Activated CD8-positive, alpha-beta memory T cell treated with anti-CD3 and anti-CD28 coated beads, Interleukin-2, amount 50 U/mL, for 48 hours (primary cell): Measurements from ENCODE around the gene TMEM245.
A peak's percentile ranks its signal among the peaks of the same experiment; 100 is the strongest.

Experiments
- DNase-seq: peaks from one replicate; pipeline ENCODE4 v3.0.0-alpha.2; 2020

TMEM245 gene

DNA sequence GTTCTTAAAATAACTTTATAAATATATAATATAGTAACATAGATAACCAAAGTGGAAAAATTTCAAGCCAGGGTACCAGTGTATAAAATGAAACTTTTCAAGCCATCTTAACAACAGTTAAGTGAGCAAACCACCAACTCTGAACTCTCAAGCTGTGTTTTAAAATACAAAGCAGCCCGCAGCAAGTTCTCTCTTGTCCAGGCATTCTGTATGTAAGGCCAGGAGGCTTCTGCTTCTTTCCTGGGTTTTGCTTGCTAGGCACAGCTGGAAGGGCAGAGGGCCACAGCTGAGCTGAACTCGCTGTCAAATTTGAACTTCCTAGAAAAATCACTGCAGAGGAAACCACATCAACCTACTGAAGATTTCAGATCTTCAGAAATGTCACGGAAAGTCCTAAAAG, 99.6 kb downstream of the TMEM245 start:
- DNase-seq = no peak

DNA sequence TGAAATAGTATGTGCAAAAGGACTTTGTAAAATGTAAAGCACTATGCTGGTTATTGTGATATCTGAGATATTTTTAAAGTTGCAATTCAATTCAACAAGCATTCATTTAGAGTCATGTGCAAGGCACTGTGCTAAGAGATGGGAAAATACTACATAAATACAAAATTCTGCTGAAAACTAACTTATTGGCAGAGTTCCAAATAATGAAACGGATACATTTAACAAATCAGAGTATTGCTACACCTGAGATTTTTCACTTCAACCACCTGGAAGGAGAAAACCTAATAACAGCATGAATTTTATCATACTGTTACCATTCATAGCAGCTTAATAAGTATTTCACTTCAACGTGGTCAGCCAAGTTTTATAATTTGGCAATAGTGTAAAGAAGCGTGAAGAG, 100.3 kb downstream of the TMEM245 start:
- no peak for DNase-seq

DNA sequence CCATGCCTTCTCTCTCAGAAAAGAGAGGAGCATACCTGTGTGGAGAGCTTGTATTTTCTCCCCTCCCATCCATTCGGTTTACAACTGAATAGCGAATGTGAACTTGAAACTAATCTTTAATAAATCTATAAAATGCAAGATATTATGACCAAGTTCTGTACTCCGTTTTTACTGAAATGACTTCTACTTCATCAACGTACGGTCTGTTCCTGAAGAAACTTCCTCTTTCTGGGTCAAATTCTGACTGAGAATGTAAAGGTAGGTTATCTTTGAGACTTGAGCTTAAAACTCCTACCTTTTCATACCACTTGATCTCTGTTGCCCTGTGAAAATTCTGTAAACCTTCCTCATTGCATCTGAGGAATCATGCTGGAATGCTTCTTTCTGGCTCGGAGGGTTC, 102.3 kb downstream of the TMEM245 start:
- DNase-seq = no peak

DNA sequence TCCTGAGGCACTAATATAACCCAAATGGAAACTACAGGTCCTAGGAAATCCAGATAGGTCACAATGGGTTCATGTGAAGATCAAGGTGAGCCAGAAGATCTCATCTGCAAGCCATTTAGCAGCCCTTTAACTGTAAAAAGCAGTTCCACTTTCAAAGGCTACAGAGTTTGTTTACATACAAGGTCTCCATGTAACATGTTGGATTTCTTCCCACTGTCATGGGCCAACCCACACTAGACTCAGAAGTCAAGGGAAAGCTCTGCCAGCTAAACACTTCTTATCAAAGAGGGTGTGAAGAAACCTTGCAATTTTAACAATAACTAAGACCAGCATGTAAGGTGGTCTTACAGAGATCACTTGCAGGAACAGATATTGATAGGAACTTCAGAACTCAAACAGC, 102.7 kb downstream of the TMEM245 start:
- DNase-seq = no peak

DNA sequence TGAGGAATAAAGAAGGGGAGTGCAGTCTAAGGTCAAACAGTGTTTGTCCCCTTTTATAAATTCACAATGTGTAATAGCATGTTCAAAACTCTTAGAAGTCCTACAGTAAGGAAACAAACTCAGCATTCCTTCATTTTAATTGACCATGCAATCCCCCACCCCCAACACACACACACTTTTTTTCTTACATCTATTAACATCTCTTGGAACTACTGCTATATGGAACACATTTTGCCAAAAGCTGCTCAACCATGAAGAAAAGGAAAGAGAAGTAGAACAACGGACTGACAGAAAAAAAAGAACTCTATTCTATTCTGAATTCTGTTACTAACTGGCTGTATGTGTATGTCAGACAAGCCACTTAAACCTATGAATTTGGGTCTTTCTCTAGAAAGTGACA, 103.6 kb downstream of the TMEM245 start:
- no peak for DNase-seq

DNA sequence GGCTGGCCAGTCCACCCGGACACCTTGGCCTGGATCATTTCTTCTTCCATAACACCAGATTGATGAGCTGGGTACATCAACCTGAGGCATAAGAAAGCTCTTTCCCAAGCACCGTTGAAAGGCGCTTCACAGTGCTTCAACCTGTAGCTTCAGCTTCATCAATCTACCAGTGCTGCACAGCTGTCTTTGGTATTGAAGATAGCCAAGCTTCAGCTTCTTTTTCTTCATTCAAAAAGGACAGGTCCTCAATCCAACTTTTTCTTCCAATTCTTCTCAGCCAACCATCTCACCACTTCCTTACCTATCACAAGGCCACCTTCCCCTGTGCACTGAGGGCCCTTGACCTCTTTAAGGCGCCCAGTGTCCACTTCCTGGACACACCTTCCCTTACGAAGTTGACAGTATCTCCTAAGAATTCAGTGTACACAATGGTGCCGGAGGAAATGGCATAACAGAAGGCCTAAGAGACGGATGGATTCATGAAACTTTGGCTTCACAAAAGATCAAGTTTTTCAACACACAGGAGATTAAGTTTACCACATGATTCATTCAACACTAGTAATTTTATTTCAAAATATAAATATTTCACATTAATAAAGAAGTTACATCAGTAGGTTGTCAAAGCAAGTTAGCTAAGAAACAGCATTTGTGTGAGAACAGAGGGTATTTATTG, 105.0 kb downstream of the TMEM245 start:
- no peak for DNase-seq

DNA sequence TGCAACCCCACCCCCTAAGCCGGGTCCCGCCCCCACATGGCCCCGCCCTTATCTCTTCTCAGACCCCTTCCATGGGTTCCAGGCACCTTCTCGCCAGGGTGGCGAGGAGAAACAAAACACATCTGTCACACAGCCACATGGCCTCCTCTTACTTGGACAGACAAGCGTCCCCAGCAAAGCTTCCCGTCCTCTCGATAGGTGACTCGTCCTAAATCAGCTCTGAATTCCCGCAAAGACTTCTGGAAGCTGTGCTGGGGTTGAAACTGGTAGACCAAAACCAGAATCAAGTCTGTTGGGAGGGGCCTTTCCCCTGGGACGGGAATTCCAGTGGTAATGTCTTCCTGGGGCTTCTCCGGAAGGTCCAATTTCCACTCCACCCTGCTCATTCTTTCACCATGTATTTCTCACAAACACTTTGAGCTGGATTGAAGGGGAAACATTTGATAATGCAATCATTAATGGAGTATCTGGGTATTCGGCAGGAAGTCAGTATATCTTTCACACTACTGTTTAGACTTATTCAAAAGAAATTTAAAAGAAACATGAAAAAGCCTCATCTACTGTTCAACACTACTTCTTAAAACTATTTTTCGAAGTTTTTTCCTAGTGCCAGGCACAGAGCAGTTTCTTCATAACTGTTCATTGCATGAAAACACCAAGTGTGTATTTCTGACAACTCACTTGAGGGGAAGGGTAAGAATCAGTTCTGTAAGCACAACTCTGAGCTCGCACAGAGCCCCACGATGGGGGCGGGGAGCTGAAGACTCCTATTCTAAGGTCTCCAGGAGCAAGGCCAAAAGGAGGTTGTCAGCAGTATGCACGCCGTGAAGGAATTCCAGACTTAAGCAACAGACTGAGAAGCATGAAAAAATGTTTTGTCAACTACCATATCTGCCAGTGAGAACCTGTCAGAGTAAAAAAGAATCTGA, 105.8 kb downstream of the TMEM245 start:
- DNase-seq = no peak

DNA sequence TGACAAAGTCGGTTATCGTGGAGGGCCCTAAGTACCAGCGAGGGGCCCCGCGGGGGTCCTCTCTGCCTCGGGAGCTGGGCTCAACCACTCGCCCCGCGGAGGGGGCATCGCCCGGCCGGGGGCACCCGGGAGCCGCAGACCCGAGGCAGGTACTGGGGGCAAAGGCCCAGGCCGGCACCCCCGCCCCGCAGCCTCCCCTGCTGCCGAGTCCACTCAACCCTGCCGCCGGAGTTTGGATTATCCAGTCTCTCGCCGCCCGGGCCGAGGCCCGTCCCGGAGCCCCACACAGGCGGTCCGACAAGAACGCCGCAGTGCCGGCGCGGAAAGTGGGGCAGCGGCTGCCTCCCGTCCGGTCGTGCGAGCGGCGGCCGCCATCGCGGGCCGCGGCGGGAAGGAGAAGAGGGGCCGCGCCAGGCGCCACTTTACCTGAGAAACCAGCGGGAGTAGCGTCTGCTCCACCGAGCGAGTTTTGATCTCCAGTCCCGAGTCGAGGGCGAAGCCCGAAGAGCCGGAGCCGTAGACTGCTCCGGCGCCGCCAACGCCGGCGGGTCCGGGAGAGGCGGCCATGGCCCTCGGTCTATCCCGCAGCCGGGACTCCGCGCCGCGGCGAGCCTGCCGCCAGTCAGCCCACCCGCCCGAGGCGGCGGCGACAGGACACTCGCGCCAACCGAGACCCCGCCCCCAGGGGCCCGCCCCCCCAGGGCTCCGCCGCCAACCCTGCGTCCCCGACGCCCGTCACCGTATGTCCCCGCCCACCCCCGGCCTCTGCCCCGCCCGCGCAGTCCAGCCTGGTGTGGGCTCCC, 106.7 kb downstream of the TMEM245 start, which contains the start of gene CTNNAL1:
TSS of gene CTNNAL1 (minus strand) at position 624 of the 803 bp plus-strand sequence. CDS start at position 567, 57 bp downstream.
- DNase-seq = peak; percentile 90

DNA sequence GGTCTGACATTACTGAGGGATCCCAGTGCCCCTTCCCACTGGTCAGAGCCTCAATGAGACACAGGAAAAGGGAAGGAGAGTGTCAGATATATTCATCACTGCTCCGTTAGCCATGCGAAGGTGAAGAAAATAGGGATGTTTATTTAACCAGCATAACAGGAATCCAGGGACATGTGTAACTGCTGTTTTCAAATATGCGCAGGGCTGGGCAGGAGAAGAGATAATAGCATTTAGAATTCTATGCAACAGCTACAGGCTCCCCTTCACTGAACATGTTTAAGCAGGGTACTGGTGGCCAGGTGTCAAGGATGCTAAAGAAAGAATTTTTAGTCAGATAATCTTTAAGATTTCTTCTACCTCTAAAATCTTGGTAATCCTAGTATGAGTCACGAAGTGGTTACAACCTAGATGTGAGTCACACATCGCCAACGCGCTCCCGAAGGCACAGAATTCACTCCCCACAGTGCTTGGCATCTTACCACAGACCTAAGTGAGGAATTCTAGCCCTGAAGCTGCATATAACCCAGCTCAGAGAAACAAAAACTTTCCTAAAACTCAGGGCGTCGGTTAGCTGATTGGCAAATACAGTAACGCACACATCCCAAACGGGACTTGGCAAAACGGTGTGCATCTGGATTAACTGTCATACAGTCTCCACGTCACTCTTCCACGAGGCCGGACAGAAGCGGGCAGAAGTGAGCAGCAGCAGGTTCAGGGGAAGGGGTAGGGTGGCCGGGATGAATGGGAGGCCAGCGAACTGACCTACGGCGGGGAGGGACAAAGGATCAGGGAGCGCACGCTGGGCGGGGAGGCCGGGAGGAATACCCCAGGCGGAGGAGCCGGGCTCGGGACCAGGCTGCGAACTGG, 107.5 kb downstream of the TMEM245 start:
- peak; percentile 69 for DNase-seq

DNA sequence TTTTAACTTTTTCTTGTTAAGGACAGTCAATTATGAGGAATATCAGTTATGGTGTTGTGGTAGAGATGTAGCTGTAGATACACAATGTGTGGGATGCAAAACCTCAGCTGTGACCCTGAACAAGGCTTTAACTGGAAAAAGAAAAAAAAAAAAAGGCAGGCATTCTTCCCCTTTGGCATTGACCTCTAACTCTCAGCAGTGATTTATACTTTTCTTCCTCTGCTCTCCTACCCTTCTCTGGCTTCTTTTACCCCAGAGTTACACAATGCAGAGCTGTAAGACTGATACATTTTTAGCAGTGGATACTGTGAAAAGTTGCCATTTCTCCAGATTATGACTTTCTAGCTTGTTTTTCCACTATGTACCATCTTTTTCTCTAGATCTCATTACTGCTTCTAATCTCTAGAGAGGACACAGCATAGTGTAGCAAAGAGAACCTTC, 108.5 kb downstream of the TMEM245 start:
- DNase-seq = no peak

DNA sequence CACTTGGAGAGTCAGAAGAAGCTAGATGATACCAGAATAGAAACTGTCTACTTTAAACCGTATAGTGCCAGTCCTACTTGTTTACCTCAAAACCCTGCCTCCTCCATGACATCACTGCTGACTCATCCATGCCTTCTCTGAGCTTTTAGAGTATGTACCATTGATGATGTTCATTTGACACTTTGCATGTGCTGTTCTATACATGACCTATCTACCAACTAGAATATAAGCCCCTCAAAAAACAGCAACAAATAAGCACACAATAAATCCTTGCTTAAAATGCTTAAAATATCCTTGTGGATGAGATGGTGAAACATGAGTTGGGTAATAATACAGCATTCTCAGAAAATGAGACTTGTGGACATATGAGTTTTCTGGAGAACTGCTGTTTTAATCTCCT, 109.0 kb downstream of the TMEM245 start:
- peak; percentile 66 for DNase-seq

DNA sequence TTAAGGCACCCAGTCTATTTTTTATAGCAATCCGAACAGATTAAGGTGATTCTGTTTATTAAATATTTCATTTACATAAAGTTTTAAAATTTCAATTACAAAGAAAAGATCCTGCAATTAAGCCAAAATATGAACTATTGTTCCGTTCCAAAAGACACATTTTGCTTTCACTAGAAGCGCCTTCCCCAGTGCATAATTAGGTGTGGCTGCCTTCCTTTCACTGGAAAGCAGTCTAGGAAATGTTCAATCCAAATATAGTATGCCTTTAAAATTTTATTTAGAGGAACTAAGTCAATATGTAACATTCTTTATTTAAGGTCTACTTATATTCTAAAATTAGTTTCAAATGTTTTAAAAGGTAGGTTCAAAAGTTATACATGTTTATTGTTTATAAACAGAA, 114.1 kb downstream of the TMEM245 start:
- no peak for DNase-seq

DNA sequence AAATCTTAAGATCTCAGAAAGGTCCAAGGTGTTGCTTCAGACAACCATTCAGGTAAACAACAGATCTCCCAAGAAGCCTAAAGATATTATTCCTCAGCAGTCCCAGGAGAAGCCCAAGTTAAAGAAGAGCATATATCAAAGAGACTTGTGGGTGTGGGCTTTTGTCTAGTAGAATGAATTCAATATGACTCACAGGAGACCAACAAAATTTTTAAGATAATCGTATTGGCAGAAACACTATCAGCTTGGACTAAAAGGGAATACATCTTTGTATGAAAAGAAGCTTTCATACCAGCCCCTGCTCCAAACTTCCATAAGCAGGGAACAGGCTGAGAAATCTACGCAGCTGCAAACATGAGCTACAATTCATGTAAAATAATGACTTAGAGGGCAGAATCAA, 116.6 kb downstream of the TMEM245 start:
- no peak for DNase-seq

DNA sequence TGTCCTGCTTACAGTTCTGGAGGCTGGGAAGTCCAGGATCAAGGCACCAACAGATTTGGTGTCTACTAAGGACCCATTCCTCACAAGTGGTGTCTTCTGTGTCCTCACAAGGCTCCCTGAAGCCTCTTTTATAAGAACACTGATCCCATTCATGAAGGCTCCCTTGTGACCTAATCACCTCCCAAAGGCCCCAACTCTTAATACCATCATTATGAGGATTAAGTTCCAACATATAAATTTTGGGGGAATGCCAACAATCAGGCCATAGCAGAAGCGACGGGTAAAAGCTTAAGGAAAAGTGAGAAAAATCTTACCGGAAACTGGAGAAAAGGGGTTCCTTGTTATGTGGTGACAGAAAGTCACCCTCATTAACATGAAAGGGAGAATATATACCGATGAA, 117.6 kb downstream of the TMEM245 start:
- no peak for DNase-seq

DNA sequence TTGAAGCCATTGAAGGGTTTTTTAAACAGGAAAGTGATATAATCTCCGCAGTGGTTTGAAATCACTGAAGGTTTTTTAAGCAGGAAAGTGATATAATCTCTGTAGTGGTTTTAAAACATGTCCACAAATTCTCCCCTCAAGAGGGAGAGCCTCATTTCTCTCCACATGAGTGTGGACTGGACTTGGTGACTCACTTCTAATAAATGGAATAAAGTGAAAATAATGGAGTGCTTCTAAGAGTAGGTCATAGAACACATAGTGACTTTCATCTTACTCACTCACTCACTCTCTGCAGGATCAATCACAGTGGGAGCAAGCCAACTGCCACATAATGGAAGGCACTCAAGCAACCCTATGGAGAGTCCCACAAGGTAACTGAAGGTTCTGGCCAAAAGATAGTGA, 118.5 kb downstream of the TMEM245 start:
- no peak for DNase-seq

DNA sequence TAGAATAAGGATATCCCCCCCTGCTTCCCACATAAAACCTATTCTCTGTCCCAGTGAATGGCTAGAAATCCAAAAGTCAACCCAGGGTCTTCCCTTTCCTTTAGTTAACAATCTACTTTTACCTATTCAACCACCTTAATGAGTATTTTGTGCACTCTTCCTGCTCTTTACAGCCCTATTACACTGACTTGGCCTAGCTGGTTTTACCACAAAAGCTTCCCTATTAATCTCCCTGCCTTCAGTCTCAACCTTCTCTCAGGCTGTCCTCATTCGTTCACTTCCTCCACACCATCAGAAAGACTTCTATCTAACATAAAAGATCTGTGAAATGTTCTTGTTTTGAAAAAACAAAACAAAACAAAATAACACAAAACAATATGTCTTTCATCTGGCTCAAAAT, 122.6 kb downstream of the TMEM245 start:
- no peak for DNase-seq

DNA sequence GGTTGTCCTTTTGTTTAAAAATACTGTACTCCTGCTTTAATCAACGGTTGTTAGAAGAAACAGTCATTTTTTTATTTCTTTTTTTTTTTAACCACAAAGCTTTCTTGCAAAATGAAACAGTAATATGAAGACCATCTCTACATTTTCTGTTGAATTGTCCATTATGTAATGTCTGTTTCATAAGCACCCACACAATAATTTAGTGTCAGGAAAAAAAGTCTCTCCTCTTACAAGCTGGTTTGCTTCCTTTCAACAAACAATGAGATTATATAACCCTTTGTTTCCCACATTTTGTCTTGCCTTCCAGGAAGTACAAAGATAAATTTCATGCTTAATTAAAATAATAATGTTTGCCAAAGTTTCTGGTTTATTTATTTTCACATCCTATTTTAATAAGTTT, 123.1 kb downstream of the TMEM245 start:
- no peak for DNase-seq

DNA sequence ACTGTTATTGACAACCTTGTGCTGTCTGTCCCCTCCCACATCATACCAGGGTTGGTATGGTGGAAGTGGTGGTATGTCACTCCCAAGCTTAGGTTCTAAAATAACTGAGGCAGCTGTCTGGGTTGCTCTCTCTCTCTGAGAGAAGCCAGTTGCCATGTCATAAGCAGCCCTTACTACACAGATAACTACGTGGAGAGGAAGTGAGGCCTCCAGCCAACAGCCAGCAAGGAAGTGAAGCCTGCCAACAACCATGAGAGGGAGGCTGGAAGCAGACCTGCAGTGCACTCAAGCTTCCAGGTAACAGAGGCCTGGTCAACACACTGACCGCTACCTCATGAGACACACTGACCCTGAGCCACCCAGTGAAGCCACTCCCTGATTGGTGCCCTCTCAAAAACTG, 125.1 kb downstream of the TMEM245 start:
- DNase-seq = no peak

DNA sequence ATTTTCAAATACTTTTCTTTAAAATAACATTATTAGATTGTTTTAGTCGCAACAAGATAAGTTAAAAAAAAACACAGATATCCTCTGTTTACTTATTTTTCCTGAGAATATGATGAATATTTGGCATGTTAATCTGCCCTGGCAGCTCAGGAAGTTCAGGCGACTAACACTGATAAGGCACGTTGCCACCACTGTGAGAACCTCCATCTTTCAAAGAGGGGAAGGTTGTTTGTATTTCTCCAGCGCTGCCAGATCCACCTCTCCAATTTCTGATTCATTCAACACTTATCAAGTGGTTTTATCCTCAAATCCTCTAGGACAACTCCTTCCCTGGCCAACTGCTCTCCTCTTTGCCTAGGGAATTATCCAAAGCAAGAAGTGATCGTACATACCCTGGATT, 128.3 kb downstream of the TMEM245 start:
- DNase-seq = no peak

DNA sequence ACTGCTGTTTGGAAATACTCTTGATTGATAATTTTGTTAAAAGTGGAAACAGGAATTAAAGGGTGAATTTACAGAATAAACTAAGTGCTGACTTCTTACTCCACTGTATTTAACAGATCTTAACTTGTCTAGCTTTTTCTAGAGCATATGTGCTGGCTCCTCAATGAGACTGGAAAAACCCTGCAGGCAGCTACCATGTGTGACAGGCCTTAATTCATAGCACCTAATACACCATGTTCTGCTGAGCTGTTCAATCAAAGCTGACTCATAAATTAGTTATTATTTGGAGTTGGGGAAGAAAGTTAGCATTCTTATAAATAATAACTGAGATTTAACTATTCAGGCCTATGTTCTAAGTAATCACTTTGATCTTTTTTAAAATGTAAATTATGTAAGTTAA, 135.9 kb downstream of the TMEM245 start:
- DNase-seq = no peak

DNA sequence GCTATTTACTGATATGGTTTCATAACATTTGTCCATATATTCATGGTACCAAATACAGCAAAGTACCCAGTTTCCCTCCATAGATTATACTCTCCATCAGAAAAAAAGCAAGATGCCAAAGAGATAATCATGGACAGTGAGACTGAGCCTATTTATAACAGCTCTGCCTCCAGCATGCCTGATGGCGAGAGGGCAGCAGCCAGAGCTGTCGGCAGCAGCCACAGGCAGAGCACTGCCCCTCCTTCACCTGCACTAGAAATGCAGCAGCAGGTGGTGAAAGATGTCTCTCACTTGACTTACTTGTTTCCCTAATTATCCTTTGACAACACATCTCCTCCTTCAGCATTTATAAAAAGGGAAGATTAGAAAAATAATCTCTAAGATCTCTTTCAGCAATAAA, 138.9 kb downstream of the TMEM245 start:
- no peak for DNase-seq

DNA sequence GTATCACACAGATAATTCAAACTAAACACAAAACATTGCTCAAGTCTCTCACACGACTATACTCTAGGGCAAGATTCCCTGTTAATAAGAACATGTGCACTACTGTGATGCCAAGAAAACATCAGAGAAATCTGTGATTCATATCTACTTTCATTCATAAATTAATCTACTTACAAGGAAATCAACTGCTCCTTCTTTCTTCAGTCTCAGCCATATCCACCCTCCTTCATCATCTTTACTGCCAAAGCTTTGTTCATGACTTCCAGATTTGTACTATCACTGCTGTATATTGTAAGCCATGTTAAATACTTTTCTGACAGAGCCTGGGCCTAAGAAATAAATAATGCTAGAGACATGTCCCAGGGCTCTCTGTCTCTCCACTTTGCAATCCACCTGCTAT, 141.5 kb downstream of the TMEM245 start:
- no peak for DNase-seq
